ENCODE measurements around the gene STK24. TPM values are rescaled to one million over a fixed set of nuclear protein-coding genes. Genes with fewer than 3 reads are reported as not detected.

The STK24 gene
- total and polyA plus RNA-seq, 2 of the 8 experiments (the other 6 are each of a cell fraction or from before 2014, with no cell fraction given): 62.8 to 143 TPM

- TF ChIP-seq, protein P1, sequence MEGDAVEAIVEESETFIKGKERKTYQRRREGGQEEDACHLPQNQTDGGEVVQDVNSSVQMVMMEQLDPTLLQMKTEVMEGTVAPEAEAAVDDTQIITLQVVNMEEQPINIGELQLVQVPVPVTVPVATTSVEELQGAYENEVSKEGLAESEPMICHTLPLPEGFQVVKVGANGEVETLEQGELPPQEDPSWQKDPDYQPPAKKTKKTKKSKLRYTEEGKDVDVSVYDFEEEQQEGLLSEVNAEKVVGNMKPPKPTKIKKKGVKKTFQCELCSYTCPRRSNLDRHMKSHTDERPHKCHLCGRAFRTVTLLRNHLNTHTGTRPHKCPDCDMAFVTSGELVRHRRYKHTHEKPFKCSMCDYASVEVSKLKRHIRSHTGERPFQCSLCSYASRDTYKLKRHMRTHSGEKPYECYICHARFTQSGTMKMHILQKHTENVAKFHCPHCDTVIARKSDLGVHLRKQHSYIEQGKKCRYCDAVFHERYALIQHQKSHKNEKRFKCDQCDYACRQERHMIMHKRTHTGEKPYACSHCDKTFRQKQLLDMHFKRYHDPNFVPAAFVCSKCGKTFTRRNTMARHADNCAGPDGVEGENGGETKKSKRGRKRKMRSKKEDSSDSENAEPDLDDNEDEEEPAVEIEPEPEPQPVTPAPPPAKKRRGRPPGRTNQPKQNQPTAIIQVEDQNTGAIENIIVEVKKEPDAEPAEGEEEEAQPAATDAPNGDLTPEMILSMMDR (IDR thresholded peaks at IDR 0.05; ENCODE audit: control extremely low read depth in 1 of 3, insufficient read depth in 1 of 3, low read depth in 1 of 3, low read length in 3 of 3): no peak
- 0 out of 2 replicates have a peak, but pooled peaks have one; percentile 18 for TF ChIP-seq EGR1 (IDR thresholded peaks at IDR 0.05; ENCODE audit: borderline replicate concordance, low read depth, low read length)
Observed at GRCh38 chr13:98576963-98577835, at the start of gene STK24 (continued).
